Hepatocyte (in vitro differentiated cells): ENCODE data around the gene HERC5. TPM values are rescaled to one million over a fixed set of nuclear protein-coding genes. Genes with fewer than 3 reads are reported as not detected.

Source experiments
- DNase-seq: peaks from one replicate; pipeline ENCODE4 v3.0.0-alpha.2; 2016; ENCODE audit warnings: low spot score
- H2AFZ ChIP-seq: fragments of 200-600 bp; sonication (generic); 2 replicates; pipeline ENCODE4 v1.6.0; 2016; ENCODE audit warnings: antibody characterized with exemption, mild to moderate bottlenecking
- H3K27ac ChIP-seq: fragments of 200-600 bp; sonication (generic); 2 replicates; pipeline ENCODE4 v1.5.1; 2016; ENCODE audit warnings: mild to moderate bottlenecking
- H3K27me3 ChIP-seq: fragments of 200-600 bp; sonication (generic); 2 replicates; pipeline ENCODE4 v1.6.1; 2016
- H3K36me3 ChIP-seq: fragments of 200-600 bp; sonication (generic); replicated peaks from 2 replicates; pipeline ENCODE4 v1.5.1; 2016; ENCODE audit warnings: low read depth; ENCODE audit not compliant: insufficient read depth
- H3K4me1 ChIP-seq: fragments of 200-600 bp; sonication (generic); 2 replicates; pipeline ENCODE4 v1.5.1; 2016; ENCODE audit warnings: mild to moderate bottlenecking, moderate library complexity; ENCODE audit not compliant: insufficient read depth
- H3K4me2 ChIP-seq: fragments of 200-600 bp; sonication (generic); 2 replicates; pipeline ENCODE4 v1.6.0; 2016
- H3K4me3 ChIP-seq: fragments of 200-600 bp; sonication (generic); 2 replicates; pipeline ENCODE4 v1.5.1; 2016; ENCODE audit warnings: mild to moderate bottlenecking
- H3K79me2 ChIP-seq: fragments of 200-600 bp; sonication (generic); 2 replicates; pipeline ENCODE4 v1.6.0; 2017; ENCODE audit warnings: mild to moderate bottlenecking
- H3K9me2 ChIP-seq: fragments of 200-600 bp; sonication (generic); replicated peaks from 2 replicates; pipeline ENCODE4 v1.6.0; 2017; ENCODE audit warnings: mild to moderate bottlenecking; ENCODE audit not compliant: insufficient read depth
- H3K9me3 ChIP-seq: fragments of 200-600 bp; sonication (generic); 2 replicates; pipeline ENCODE4 v1.5.1; 2016; ENCODE audit warnings: low read depth, mild to moderate bottlenecking
- H4K20me1 ChIP-seq: fragments of 200-600 bp; sonication (generic); 2 replicates; pipeline ENCODE4 v1.6.0; 2016; ENCODE audit warnings: mild to moderate bottlenecking; ENCODE audit not compliant: insufficient read depth, poor library complexity, severe bottlenecking
- EZH2 ChIP-seq: fragments of 200-600 bp; sonication (generic); IDR thresholded peaks from 2 replicates; pipeline ENCODE4 v1.6.1; 2016; ENCODE audit warnings: antibody characterized with exemption, mild to moderate bottlenecking, borderline replicate concordance
- EZH2phosphoT487 ChIP-seq: fragments of 200-600 bp; sonication (generic); IDR thresholded peaks from one replicate; pipeline ENCODE4 v1.6.1; 2018; ENCODE audit warnings: antibody characterized with exemption, mild to moderate bottlenecking, low read depth, moderate library complexity; ENCODE audit not compliant: unreplicated experiment, severe bottlenecking
- WGBS: methylation state at CpG from one replicate; pipeline ENCODE4 v1.1.6; 2016; ENCODE audit warnings: low lambda C conversion rate; ENCODE audit errors: missing lambda C conversion rate; 5-methylcytosine and 5-hydroxymethylcytosine counted together
- polyA plus RNA-seq: library from polyadenylated mRNA; unstranded; fragments of >200 nt; fragmentation: Nextera tagmentation; extraction: Ambion mirVana; gene quantifications from 2 replicates; pipeline ENCODE4 v1.2.1, GENCODE V29; 2016
- total RNA-seq: library from RNA; depleted of rRNA; stranded (reverse); fragments of >200 nt; gene quantifications from 2 replicates; pipeline ENCODE4 v1.2.3, GENCODE V29; 2014
- TF ChIP-seq, protein P1 (sequence below): fragments of 200-600 bp; sonication (generic); IDR thresholded peaks from 2 replicates; pipeline ENCODE4 v1.5.1; 2016; ENCODE audit warnings: antibody characterized with exemption, mild to moderate bottlenecking; ENCODE audit not compliant: poor library complexity

Gene HERC5
- total and polyA plus RNA-seq, 2 experiments from 2014 or later: 1.7 to 2.8 TPM

- Histone ChIP-seq H3K4me3 (no peak overlapping the region), H3K4me1 (no peaks in the 10 kb centered on the region)
- no peak for TF ChIP-seq EZH2
- TF ChIP-seq, protein P1, sequence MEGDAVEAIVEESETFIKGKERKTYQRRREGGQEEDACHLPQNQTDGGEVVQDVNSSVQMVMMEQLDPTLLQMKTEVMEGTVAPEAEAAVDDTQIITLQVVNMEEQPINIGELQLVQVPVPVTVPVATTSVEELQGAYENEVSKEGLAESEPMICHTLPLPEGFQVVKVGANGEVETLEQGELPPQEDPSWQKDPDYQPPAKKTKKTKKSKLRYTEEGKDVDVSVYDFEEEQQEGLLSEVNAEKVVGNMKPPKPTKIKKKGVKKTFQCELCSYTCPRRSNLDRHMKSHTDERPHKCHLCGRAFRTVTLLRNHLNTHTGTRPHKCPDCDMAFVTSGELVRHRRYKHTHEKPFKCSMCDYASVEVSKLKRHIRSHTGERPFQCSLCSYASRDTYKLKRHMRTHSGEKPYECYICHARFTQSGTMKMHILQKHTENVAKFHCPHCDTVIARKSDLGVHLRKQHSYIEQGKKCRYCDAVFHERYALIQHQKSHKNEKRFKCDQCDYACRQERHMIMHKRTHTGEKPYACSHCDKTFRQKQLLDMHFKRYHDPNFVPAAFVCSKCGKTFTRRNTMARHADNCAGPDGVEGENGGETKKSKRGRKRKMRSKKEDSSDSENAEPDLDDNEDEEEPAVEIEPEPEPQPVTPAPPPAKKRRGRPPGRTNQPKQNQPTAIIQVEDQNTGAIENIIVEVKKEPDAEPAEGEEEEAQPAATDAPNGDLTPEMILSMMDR: no peak
- TF ChIP-seq EZH2phosphoT487: no peak
These were observed 45.3 kb upstream of the HERC5 start for GRCh38 chr4:88411491-88412096.

DNA sequence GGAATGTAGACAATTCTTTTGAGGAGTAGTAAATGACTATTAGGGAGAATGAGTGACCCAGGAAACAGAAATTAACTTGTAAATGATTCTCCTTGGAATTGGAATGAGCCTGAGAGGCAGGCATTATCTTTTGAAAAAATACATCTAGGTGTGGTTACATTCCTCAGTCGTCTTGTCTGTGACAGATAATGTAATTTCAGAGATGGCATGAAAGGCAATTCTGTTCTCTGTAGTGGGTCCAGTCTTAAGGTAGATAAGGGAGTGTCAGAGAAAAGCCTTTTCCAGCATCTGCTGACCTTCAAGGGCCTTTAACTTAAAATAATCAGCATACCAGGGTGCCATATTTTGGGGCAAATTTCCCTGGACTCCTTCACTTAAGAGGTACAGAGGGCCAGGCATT is 43.1 kb upstream of the HERC5 start:
- H3K9me2 ChIP-seq: no peaks in the 10 kb centered on the region
- H2AFZ ChIP-seq: no peak overlapping the region
- 22% methylated on average over 1 of the region's 1 CpG for WGBS
- no peaks in the 10 kb centered on the region for H3K79me2 ChIP-seq
- H3K4me3 ChIP-seq: no peak overlapping the region
- no peaks in the 10 kb centered on the region for H3K9me3 ChIP-seq
- H3K27ac ChIP-seq: no peak overlapping the region
- no peaks in the 10 kb centered on the region for H4K20me1 ChIP-seq
- H3K4me2 ChIP-seq: no peak overlapping the region
- no peak for DNase-seq
- no peaks in the 10 kb centered on the region for H3K27me3 ChIP-seq
- no peaks in the 10 kb centered on the region for H3K4me1 ChIP-seq
- TF ChIP-seq, protein P1: no peak
- no peak for TF ChIP-seq EZH2phosphoT487
- no peaks in the 10 kb centered on the region for H3K36me3 ChIP-seq

More at GRCh38 chr4:88411491-88412096, 45.3 kb upstream of the HERC5 start:
- 92% methylated on average over 3 of the region's 3 CpGs for WGBS
- no peaks in the 10 kb centered on the region for H3K27me3 ChIP-seq
- no peaks in the 10 kb centered on the region for H3K79me2 ChIP-seq
- H3K27ac ChIP-seq: no peak overlapping the region
- H3K36me3 ChIP-seq: no peaks in the 10 kb centered on the region
- no peak overlapping the region for H2AFZ ChIP-seq
- no peaks in the 10 kb centered on the region for H4K20me1 ChIP-seq
- DNase-seq: no peak
- no peak overlapping the region for H3K4me2 ChIP-seq
- no peaks in the 10 kb centered on the region for H3K9me3 ChIP-seq
- no peaks in the 10 kb centered on the region for H3K9me2 ChIP-seq

GRCh38 chr4:88414755-88415154 is 42.2 kb upstream of the HERC5 start:
- H3K27me3 ChIP-seq: no peaks in the 10 kb centered on the region
- H3K9me2 ChIP-seq: no peaks in the 10 kb centered on the region
- no peaks in the 10 kb centered on the region for H3K36me3 ChIP-seq
- H2AFZ ChIP-seq: no peak overlapping the region
- no peaks in the 10 kb centered on the region for H3K79me2 ChIP-seq
- H3K4me2 ChIP-seq: no peak overlapping the region
- 95% methylated on average over 4 of the region's 4 CpGs for WGBS
- no peaks in the 10 kb centered on the region for H4K20me1 ChIP-seq
- no peaks in the 10 kb centered on the region for H3K4me1 ChIP-seq
- no peaks in the 10 kb centered on the region for H3K9me3 ChIP-seq
- DNase-seq: no peak
- H3K27ac ChIP-seq: no peak overlapping the region
- no peak for TF ChIP-seq EZH2
- TF ChIP-seq, protein P1: no peak
- no peak for TF ChIP-seq EZH2phosphoT487
- H3K4me3 ChIP-seq: no peak overlapping the region
